SU-DHL-6 (cell line): ENCODE data around the gene C14orf132.

Source experiments
- EZH2phosphoT487 ChIP-seq: fragments of 200-600 bp; sonication (generic), shearing (Covaris generic); conservative IDR thresholded peaks from 2 replicates; pipeline ENCODE4 v1.6.1; 2018; ENCODE audit warnings: mild to moderate bottlenecking, antibody characterized with exemption, low read length, moderate library complexity, mixed read lengths
- TF ChIP-seq, protein P1 (sequence below): fragments of 200-600 bp; sonication (generic); IDR thresholded peaks from one replicate; pipeline ENCODE4 v1.5.1; 2017; ENCODE audit warnings: antibody characterized with exemption, mild to moderate bottlenecking, low read length, moderate library complexity; ENCODE audit not compliant: insufficient read depth, poor library complexity, severe bottlenecking

DNA sequence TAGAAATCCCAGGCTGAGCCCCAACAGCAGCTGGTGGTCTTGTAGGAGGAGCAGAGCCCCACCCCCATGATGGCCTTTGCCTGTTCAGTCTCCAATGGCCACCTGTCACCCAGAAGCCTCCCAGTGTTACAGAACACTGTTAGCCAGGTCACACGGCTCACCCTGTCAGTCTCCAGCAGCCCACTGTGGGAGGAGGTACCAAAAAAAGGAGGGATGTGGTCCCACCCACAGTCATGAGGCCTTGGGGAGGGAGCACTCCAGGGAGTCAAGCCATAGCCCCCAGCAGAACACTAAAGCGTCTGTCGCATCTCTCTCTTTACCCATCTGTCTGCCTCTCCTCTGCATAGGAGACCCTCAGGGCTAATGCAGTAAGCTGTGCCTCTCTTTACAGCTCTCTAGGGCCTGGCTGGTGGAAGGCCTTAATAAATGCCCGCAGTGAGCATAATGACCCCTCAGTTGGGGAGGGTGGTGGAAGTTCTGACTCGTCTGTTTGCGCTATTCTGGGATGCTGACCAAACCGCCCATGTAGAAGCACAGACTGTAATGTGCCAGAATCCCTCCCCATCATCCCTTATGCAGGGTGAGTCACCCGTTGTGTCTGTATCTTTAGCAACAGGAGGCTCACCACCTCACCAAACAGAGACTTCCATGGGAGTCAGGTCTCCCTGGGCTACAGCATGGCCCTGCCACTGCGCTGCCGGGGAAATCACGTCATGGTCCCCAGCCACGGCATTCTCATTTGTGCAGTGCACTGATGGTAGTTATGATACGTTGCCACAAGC lies 14.6 kb downstream of the C14orf132 start:
- TF ChIP-seq, protein P1, sequence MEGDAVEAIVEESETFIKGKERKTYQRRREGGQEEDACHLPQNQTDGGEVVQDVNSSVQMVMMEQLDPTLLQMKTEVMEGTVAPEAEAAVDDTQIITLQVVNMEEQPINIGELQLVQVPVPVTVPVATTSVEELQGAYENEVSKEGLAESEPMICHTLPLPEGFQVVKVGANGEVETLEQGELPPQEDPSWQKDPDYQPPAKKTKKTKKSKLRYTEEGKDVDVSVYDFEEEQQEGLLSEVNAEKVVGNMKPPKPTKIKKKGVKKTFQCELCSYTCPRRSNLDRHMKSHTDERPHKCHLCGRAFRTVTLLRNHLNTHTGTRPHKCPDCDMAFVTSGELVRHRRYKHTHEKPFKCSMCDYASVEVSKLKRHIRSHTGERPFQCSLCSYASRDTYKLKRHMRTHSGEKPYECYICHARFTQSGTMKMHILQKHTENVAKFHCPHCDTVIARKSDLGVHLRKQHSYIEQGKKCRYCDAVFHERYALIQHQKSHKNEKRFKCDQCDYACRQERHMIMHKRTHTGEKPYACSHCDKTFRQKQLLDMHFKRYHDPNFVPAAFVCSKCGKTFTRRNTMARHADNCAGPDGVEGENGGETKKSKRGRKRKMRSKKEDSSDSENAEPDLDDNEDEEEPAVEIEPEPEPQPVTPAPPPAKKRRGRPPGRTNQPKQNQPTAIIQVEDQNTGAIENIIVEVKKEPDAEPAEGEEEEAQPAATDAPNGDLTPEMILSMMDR: no peak
- TF ChIP-seq EZH2phosphoT487: no peak
